CD4-positive, alpha-beta T cell treated with Interleukin-17A for 1 hour (primary cell): ENCODE measurements around the gene ZNF593.

Experiments
- DNase-seq: peaks from one replicate; pipeline ENCODE4 v3.0.0-alpha.2; 2020

Gene ZNF593

GRCh38 chr1:26169669-26170471, at the start of gene ZNF593:
ZNF593 (plus strand) TSS chr1:26169908; CDS start chr1:26169984, 76 bp downstream.
- DNase-seq, result peak; percentile 91

DNA sequence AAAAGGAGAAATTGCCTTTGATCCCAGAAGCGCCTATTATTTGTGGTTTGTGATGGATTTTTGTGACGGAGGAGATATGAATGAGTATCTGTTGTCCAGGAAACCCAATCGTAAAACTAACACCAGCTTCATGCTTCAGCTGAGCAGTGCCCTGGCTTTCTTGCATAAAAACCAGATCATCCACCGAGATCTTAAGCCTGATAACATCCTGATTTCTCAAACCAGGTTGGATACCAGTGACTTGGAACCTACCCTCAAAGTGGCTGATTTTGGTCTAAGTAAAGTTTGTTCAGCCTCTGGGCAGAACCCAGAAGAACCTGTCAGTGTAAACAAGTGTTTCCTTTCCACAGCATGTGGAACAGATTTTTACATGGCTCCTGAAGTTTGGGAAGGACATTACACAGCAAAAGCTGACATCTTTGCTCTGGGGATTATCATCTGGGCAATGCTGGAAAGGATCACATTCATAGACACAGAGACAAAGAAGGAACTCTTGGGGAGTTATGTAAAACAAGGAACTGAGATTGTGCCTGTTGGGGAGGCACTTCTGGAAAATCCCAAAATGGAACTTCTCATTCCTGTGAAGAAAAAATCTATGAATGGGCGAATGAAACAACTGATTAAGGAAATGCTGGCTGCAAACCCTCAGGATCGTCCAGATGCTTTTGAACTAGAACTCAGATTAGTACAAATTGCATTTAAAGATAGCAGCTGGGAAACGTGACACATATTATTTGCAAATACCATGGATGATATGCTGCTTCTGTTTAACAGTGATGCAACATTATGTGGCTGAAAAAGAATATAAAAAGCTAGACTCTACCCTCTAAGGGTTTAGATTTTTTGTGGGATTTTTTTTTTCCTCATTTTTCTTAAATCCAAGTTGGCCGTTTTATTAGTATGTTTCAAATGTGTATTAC, 47.6 kb upstream of the ZNF593 start:
- no peak for DNase-seq

DNA sequence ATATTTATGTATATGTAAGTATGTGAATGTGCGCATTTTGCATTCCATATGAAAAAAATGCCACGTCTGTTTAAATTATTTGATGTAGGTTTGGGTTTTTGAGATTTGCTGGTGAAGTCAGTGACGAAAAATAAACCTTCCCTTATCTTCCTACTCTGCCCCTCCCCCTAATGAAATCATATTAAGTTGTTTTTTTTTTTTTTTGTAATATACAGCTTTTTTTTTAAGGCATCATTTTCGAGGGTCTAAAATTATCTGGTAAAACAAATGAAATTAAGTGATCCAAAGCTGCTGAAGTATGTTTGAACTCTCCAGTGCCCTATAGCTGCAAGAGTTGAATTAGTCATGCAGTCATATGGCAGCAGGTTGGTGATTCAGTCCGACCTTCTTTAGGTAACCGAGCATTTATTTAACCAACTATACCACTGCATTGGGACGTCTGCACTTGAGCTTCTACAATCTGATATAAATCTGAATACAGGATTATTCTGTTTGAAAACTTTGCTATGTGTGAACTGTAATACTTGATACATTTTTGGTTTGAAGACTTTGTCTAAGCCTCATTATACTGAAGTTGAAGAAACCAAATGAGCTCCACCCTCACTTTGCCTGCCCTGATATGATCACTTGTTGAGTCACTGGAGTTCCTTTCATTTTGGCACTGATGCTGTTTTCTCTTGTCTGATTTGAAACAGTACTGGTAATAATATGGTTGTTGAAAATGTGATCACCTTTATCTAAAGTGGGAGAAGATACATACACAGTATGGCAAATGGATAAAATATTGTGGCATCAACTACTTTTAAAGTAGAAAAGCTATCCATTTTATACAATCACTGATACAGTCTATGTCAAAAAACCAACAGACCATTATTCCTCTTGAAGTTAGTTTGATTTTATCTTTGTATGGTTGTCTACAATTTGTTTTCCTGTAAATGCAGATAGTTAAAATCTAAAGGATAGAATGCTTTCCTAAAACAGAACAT, 46.4 kb upstream of the ZNF593 start:
- DNase-seq, result peak; percentile 41

DNA sequence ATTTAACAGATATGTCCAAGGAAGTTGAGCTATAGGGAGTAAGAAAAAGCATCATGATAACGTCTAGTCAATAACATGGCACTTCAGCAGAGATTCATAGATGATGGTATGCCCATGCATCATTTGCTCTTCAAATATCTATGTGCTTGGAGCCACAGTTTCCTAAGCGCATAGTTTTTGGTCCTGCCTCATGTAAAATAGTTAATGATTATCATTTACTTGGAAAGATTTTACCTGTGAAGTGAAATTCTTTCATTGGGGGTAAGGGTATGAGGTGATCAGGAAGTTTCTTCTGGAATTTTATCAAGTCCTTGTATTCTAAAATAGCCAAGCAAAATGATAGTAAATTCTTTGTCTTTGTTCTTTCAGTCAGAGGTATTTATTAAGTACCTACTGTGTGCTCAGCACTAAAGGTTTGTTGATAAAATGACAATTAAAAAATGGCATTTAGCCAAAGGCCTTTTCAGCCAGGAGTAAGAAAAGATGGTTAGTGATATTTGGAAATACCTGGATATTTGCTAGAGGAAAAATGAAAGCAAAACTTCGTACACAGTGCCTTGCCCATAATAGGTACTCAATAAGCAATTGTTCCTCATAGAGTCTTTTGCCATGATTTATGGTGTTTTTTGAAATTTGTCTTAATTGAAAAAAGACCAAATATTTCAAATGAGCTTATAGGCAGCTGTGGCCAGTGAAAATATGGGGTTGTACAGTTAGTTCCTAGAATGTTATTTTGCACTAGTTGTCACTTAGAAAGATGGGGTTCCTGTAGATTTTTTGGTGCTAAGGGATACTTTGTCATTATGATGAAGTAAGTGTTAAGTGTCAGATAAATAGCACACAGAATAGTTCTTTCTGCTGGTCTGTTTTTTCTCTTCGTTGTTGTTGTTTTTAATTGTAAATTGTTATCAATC, 45.0 kb upstream of the ZNF593 start:
- DNase-seq, result no peak

- DNase-seq, result no peak
Observed at GRCh38 chr1:26125382-26125781, 44.3 kb upstream of the ZNF593 start.

- no peak for DNase-seq
Observed at GRCh38 chr1:26125946-26126320, 43.8 kb upstream of the ZNF593 start.

DNA sequence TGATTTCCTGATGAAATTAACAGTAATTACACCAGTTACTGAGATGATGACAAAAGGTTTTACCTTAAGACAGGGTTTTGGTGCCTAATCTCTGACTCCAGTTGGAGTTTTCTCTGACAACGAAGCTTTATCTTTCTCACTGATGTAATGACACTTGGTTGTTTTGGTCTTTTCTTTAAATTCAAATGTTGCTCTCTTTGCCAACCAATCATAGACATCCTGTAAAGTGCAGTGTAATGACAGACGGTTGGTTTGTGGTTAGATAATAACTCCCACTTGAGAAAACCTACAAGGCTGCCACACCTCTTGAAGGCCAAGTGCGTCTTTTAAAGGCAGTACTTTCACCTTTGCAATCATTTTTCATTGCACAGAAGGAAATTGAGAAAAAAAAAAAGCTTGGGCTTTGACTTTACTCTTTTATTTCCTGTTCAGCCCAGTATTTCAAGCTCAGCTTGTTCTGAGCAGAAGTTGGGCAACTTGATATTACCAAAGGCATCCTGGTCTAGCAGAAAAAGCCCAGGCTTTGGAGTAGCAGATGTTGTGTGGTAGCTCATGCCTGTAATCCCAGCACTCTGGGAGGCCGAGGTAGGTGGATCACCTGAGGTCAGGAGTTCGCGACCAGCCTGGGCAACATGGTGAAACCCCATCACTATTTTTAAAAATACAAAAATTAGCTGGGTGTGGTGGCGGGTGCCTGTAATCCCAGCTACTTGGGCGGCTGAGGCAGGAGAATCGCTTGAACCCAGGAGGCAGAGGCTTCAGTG, 43.2 kb upstream of the ZNF593 start:
- peak; percentile 92 for DNase-seq

DNA sequence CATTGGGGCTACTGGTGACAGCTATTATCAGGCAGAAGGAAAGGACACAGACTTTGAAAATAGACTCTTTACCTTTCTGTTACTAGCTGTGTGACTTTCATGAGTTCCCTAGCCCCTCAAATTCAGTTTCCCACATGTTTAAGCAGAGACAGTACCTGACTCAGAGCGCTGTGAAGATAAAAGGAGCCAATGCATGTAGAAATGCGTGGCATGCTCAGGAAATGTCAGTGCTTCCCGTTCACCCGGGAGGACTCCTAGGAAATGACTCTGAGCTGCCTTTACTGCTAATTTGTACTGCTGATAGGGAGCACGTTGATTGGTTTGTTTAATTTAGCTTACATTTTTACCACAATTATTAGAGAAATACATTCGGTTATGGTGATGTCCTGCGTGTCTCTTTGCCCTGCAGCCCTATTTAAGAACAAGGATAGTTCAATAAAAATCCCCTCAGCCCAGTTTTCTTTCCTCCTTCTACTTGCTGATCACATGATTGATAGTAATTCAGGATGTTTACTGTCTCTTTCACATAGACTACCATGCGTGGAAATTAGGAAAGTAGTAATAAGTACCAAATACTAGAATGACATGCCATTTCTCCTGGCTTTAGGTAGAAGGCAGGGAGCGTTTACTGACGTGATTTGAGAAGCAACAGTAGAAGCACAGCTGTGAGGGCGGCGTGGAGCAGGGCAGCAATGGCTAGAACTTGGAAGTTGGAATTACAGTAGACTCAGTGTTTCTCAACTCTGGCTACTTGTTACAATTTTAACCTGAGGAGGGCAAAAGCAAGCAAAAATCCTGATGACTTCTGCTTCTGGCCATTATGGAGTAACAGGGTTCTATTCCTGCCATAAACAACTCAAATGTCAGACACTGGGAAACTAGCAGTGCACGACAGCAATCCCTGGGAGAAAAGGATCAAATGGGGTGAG, 42.2 kb upstream of the ZNF593 start:
- DNase-seq, result peak; percentile 20

DNA sequence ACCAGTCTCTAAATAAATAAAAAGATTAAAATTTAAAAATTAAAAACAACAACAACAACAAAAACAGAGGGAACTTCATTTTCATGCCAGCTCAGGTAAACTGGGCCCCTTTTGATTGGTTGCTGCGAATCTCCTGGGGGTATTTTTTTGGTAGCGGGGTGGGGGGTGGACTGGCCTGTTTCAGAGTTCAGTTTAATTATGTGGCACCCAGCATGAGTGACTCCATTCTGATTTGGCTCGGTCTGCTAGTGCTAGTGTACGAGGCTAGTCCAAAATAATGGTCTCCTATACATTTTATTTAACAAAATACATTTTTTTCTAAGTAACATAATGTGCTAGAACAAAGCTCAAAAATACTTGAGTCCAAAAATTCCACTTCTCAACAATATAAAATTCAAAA, 39.9 kb upstream of the ZNF593 start:
- DNase-seq, result no peak

GRCh38 chr1:26130695-26131094, 39.0 kb upstream of the ZNF593 start:
- DNase-seq, result no peak

DNA sequence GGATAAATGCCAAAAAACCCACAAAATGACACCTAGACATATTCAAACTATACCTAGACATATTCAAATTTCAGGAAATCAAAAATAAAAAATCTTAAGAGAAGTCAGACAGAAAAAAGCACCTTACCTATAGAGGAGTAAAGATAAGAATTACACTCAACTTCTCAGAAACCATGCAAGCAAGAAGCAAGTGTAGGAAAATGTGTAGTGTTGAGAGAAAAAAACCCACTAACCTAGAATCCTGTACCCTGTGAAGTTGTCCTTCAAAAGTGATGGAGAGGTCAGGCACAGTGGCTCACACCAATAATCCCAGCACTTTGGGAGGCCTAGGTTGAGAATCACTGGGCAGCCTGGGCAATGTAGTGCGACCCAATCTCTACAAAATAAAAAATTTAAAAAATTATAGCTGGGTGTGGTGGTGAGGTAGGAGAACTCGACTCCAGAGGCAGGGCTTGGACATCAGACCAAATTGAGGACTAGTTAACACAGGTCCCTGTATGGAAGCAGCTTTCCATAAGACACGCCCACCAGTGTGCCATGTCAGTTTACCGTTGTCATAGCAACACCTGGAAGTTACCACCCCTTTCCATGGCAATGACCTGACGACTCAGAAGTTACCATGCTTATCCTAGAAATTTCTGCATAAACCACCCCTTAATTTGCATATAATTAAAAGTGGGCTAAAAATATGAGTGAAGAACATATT, 37.4 kb upstream of the ZNF593 start:
- no peak for DNase-seq

DNA sequence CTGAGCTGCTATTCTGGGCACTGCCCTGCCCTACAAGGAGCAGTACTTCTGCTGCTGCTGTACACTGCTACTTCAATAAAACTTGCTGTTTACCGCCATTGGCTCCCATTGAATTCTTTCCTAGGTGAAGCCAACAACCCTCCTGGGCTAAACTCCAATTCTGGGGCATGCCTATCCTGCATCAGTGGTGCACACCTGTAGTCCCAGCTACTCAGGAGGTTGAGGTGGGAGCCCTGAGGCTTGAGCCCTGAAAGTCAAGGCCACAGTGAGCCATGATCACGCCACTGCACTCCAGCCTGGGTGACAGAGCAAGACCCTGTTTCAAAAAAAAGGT, 36.9 kb upstream of the ZNF593 start:
- DNase-seq, result no peak

- DNase-seq, result no peak
Observed at GRCh38 chr1:26134466-26134865, 35.2 kb upstream of the ZNF593 start.

GRCh38 chr1:26138974-26139558, 30.6 kb upstream of the ZNF593 start:
- no peak for DNase-seq

GRCh38 chr1:26142159-26142558, 27.5 kb upstream of the ZNF593 start:
- no peak for DNase-seq

DNA sequence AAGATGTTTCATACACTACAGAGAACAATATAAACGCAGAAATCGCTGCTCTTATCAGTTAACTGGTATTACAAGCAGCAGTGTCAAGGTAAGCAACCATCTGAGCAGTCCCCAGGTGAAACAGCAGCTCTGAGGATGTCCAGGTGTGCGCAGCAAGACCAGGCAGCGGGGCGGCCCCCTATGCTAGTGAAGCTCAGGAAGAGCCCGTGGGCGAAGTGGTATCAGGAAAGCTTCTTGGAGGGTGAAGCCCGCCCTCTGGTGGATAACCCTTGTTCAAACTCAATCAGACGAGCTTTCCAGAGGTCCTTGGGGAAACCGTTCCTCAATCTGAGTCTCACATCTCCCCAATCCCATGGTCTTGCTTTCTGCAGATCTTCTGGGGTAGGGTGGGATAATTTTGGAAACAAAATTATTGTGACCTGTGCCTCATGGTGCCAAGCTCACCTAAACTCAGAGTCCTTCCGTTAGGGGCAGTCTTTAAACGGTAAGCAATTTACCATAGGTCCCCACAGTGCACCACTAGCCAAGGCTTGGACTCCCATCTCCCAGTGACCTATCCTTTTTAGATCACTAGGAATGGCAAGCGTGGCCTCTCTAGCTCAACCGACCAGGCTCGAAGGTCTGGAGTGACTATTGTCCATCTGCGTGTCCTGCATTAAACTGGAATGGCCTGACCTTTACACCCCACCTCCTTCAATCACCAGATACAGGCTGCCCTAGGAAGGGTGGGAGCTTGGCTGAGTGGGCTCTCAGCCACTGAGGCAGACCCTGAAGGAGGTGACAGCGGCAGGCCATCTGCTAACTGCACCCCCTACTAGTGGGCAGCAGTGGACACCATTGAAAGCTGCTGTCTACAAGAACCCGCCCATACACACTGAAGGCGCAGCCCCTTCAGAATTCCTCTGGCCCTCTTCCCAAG, 24.4 kb upstream of the ZNF593 start:
- peak; percentile 81 for DNase-seq

DNA sequence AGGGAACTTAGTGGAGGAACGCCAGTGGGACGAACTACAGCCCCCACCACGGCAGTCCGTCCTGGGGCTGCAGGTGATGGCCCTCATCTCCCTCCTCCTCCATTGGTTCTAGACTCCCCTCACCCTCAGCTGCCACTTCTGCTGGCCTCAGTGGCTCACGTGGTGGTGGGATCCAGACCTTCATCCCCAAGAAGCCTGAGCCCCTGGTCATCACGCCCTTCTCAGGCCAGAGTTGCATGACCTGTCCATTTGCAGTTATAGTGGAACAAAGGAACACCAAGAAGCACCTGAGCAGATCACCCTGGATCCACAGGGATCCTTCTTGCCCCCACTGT, 23.8 kb upstream of the ZNF593 start:
- no peak for DNase-seq

DNA sequence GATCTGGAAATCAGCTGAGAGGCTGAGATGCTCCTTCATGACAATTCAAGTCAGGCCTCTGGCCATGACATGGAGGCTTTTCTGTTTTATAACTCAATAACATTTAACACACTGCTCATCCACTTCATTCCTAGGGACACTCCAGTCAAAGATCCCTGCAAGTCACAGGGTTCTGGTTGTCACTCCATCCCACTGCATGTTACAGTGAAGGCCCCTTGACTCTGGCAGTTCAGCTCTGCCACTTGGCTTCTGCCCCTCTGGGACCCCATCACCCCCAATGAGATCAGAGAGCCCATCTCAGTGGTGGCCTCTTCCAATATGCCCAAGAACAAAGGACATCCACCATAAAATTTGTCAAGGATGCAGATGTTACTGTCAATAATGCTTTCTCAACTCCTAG, 20.8 kb upstream of the ZNF593 start:
- DNase-seq, result no peak
